Activated T-cell treated with anti-CD3 and anti-CD28 coated beads, Interleukin-2, amount 50 U/mL, for 72 hours (primary cell): Measurements from ENCODE around the gene CCDC9. TPM values are rescaled to one million over a fixed set of nuclear protein-coding genes. Genes with fewer than 3 reads are reported as not detected.

Experiments
- total RNA-seq, 2 donors: library from RNA; stranded (reverse); gene quantifications; one replicate each; pipeline ENCODE4 v1.2.3, GENCODE V29; 2022

CCDC9 gene
- total RNA-seq, 2 donors from 2014 or later = 51.6 to 51.7 TPM

Other genes with a start within 250 kb of the CCDC9 start
- gene NPAS1, start 236.7 kb upstream of the CCDC9 start, total RNA-seq = 1 to 10 TPM in 1 of 2 donors, under 1 TPM in 1; 0.55 to 1.1 TPM
- 10 to 100 TPM; 30.8 TPM for gene TMEM160, start 207.9 kb upstream of the CCDC9 start, total RNA-seq
- gene ZC3H4, start 142.7 kb upstream of the CCDC9 start, total RNA-seq = 10 to 100 TPM; 76.0 to 84.0 TPM
- gene SAE1, start 125.7 kb upstream of the CCDC9 start, total RNA-seq = 100 to 1,000 TPM; 232 to 254 TPM
- 10 to 100 TPM; 41.4 to 59.2 TPM for gene BBC3, start 25.3 kb upstream of the CCDC9 start, total RNA-seq
- 10 to 100 TPM; 19.7 to 21.4 TPM for gene INAFM1, start 18.4 kb downstream of the CCDC9 start, total RNA-seq
- gene C5AR1, start 53.3 kb downstream of the CCDC9 start, total RNA-seq = 1 to 10 TPM; 1.8 to 3.0 TPM
- gene C5AR2, start 75.7 kb downstream of the CCDC9 start, total RNA-seq = not detected
- gene DHX34, start 92.8 kb downstream of the CCDC9 start, total RNA-seq = 10 to 100 TPM in 1 of 2 donors, 1 to 10 TPM in 1; 9.4 to 11.8 TPM
- under 1 TPM; 0.23 to 0.26 TPM for gene MEIS3, start 163.0 kb downstream of the CCDC9 start, total RNA-seq
- gene SLC8A2, start 215.4 kb downstream of the CCDC9 start, total RNA-seq = under 1 TPM; 0.17 to 0.97 TPM
- gene KPTN, start 227.7 kb downstream of the CCDC9 start, total RNA-seq = 10 to 100 TPM in 1 of 2 donors, 1 to 10 TPM in 1; 7.2 to 10.5 TPM